Osteoblast (primary cell): Measurements from ENCODE around the gene TCERG1L. TPM values are rescaled to one million over a fixed set of nuclear protein-coding genes. Genes with fewer than 3 reads are reported as not detected.

Experiments
- DNase-seq: peaks from one replicate; pipeline ENCODE4 v3.0.0; 2011; ENCODE audit warnings: low spot score, mixed read lengths; ENCODE audit not compliant: insufficient read length; ENCODE audit errors: missing footprints
- H2AFZ ChIP-seq: 2 replicates; pipeline ENCODE4 v1.6.0; 2011; ENCODE audit warnings: mild to moderate bottlenecking, low read length
- H3K27ac ChIP-seq: 2 replicates; pipeline ENCODE4 v1.5.1; 2011; ENCODE audit warnings: mild to moderate bottlenecking, low read depth, low read length, moderate library complexity
- H3K27me3 ChIP-seq: 2 replicates; pipeline ENCODE4 v1.6.0; 2012; ENCODE audit warnings: mild to moderate bottlenecking, control low read depth, inconsistent platforms, low read length, moderate library complexity; ENCODE audit not compliant: insufficient read depth
- H3K36me3 ChIP-seq: 2 replicates; pipeline ENCODE4 v1.5.1; 2011; ENCODE audit warnings: mild to moderate bottlenecking, low read length, control low read depth, moderate library complexity; ENCODE audit not compliant: insufficient read depth
- H3K4me1 ChIP-seq: 2 replicates; pipeline ENCODE4 v1.5.1; 2011; ENCODE audit warnings: mild to moderate bottlenecking, low read length, control low read depth, moderate library complexity; ENCODE audit not compliant: insufficient read depth
- H3K4me2 ChIP-seq: 2 replicates; pipeline ENCODE4 v1.6.0; 2011; ENCODE audit warnings: mild to moderate bottlenecking, low read length; ENCODE audit not compliant: insufficient read depth
- H3K4me3 ChIP-seq: fragments of 200-600 bp; sonication (generic); 3 replicates; pipeline ENCODE4 v1.5.1; 2012; ENCODE audit warnings: mild to moderate bottlenecking, low read length, inconsistent platforms; ENCODE audit not compliant: insufficient read depth
- H3K79me2 ChIP-seq: 2 replicates; pipeline ENCODE4 v1.6.0; 2012; ENCODE audit warnings: mild to moderate bottlenecking, low read length, control low read depth, inconsistent platforms; ENCODE audit not compliant: insufficient read depth
- H3K9me3 ChIP-seq: 2 replicates; pipeline ENCODE4 v1.5.1; 2011; ENCODE audit warnings: low read depth, low read length, control low read depth
- H4K20me1 ChIP-seq: 2 replicates; pipeline ENCODE4 v1.6.0; 2012; ENCODE audit warnings: mild to moderate bottlenecking, low read length, control low read depth; ENCODE audit not compliant: insufficient read depth
- total RNA-seq: library from RNA; depleted of rRNA; stranded (reverse); fragments of >200 nt; gene quantifications from 2 replicates; pipeline ENCODE4 v1.2.3, GENCODE V29; 2012
- TF ChIP-seq, protein P1 (sequence below): IDR thresholded peaks from 2 replicates; pipeline ENCODE4 v1.5.1; 2011; ENCODE audit warnings: mild to moderate bottlenecking, low read depth, low read length, moderate library complexity; ENCODE audit errors: extremely low read depth

The TCERG1L gene
- total RNA-seq, 1 donor: under 0.01 TPM

DNA sequence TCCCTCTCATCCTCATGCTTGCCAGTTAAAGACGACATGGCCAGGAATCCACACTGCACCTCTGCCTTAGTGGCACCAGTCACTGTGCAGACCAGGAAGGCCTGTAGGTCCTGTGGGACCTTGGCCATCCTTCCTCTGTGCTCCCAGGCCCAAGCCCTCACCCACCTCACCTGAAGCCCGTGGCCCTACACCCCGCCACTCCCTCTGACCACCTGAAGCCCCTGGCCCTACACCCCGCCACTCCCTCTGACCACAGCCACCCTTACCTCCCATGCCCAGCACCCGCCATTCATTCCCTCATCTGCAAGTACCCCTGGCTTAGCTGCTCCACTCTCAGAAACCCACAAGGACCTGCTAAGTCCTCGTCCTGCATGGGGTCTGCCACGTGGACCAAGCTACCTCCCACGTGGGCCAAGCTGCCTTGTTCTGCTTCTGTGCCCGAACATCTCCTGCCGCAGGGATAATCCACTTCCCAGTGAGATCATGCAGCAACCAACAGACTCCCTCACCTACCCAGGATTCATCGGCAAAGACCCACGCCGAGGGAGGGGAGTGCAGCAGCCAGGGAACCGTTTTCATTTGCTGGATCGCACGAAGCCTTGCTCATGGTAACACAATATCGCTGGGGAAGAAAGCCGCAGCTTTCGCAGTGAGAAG is 151.2 kb downstream of the TCERG1L start:
- no peak overlapping the region for H3K4me3 ChIP-seq
- TF ChIP-seq, protein P1, sequence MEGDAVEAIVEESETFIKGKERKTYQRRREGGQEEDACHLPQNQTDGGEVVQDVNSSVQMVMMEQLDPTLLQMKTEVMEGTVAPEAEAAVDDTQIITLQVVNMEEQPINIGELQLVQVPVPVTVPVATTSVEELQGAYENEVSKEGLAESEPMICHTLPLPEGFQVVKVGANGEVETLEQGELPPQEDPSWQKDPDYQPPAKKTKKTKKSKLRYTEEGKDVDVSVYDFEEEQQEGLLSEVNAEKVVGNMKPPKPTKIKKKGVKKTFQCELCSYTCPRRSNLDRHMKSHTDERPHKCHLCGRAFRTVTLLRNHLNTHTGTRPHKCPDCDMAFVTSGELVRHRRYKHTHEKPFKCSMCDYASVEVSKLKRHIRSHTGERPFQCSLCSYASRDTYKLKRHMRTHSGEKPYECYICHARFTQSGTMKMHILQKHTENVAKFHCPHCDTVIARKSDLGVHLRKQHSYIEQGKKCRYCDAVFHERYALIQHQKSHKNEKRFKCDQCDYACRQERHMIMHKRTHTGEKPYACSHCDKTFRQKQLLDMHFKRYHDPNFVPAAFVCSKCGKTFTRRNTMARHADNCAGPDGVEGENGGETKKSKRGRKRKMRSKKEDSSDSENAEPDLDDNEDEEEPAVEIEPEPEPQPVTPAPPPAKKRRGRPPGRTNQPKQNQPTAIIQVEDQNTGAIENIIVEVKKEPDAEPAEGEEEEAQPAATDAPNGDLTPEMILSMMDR: no peak
- no peak overlapping the region for H2AFZ ChIP-seq
- peak; percentile 74 for DNase-seq
- H3K4me2 ChIP-seq: no peak overlapping the region
- no peaks in the 10 kb centered on the region for H3K27me3 ChIP-seq
- H4K20me1 ChIP-seq: no peaks in the 10 kb centered on the region
- no peaks in the 10 kb centered on the region for H3K36me3 ChIP-seq
- no peaks in the 10 kb centered on the region for H3K4me1 ChIP-seq
- H3K9me3 ChIP-seq: no peaks in the 10 kb centered on the region
- H3K79me2 ChIP-seq: no peaks in the 10 kb centered on the region
- no peak overlapping the region for H3K27ac ChIP-seq

- TF ChIP-seq, protein P1: no peak
- Histone ChIP-seq H2AFZ (no peak overlapping the region), H3K36me3 (no peaks in the 10 kb centered on the region), H3K27ac (no peak overlapping the region), H3K9me3 (no peaks in the 10 kb centered on the region), H3K27me3 (no peaks in the 10 kb centered on the region), H3K4me3 (no peak overlapping the region), H3K4me2 (no peak overlapping the region), H4K20me1 (no peaks in the 10 kb centered on the region), H3K79me2 (no peaks in the 10 kb centered on the region), H3K4me1 (no peaks in the 10 kb centered on the region)
- DNase-seq: peak; percentile 62
Measured at GRCh38 chr10:131159771-131160170, 151.8 kb downstream of the TCERG1L start.

DNA sequence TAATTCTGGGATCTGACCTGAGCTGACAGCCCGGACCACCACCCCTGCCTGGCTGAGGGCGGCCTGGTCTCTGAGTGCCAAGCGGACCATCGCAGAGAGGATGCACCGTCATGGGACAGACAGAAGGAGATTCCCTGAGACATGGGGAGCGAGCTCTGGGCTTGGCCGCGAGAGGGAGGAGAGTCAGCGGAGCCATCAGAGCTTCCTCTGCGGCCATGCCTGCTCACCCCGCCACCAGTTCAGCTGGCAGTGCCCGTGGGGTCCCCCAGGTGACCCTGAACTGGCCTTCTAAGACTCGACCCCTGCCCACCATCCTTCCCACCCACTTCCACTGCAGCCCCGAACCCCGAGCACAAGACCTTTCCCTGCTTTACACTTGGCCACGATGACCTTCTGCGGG is 152.8 kb downstream of the TCERG1L start:
- TF ChIP-seq, protein P1: no peak
- H3K27me3 ChIP-seq: no peaks in the 10 kb centered on the region
- no peaks in the 10 kb centered on the region for H3K36me3 ChIP-seq
- no peaks in the 10 kb centered on the region for H3K79me2 ChIP-seq
- H3K4me3 ChIP-seq: no peak overlapping the region
- no peaks in the 10 kb centered on the region for H3K4me1 ChIP-seq
- no peak for DNase-seq
- H3K27ac ChIP-seq: no peak overlapping the region
- H2AFZ ChIP-seq: no peak overlapping the region
- H4K20me1 ChIP-seq: no peaks in the 10 kb centered on the region
- H3K9me3 ChIP-seq: no peaks in the 10 kb centered on the region
- H3K4me2 ChIP-seq: no peak overlapping the region

- no peaks in the 10 kb centered on the region for H4K20me1 ChIP-seq
- no peak overlapping the region for H3K4me3 ChIP-seq
- H3K4me2 ChIP-seq: no peak overlapping the region
- no peaks in the 10 kb centered on the region for H3K4me1 ChIP-seq
- H3K27me3 ChIP-seq: no peaks in the 10 kb centered on the region
- H2AFZ ChIP-seq: no peak overlapping the region
- H3K36me3 ChIP-seq: no peaks in the 10 kb centered on the region
- peak; percentile 56 for DNase-seq
- H3K27ac ChIP-seq: no peak overlapping the region
- TF ChIP-seq, protein P1: no peak
- no peaks in the 10 kb centered on the region for H3K79me2 ChIP-seq
- H3K9me3 ChIP-seq: no peaks in the 10 kb centered on the region
Measured at GRCh38 chr10:131157899-131158298, 153.6 kb downstream of the TCERG1L start.
